ENCODE measurements around the gene ARHGAP45. TPM values are rescaled to one million over a fixed set of nuclear protein-coding genes. Genes with fewer than 3 reads are reported as not detected.

ARHGAP45 gene
- total and polyA plus RNA-seq, 2 experiments from 2014 or later, result 24.7 to 71.8 TPM

GRCh38 chr19:1054102-1055027 is 12.6 kb upstream of the ARHGAP45 start:
- Mint-ChIP-seq H3K4me1 (no peaks in the 10 kb centered on the region), H3K9me3 (peaks cover 29% of the 10 kb centered on the region), H3K27me3 (ENCODE audit: insufficient read depth, low read depth, poor library complexity) (peaks cover 15% of the 10 kb centered on the region), H3K27ac (no peak overlapping the region), H3K4me3 (no peak overlapping the region), H3K36me3 (ENCODE audit: low read depth) (peaks cover 40% of the 10 kb centered on the region)
- H3K27ac ChIP-seq (ENCODE audit: low read depth), result no peak overlapping the region
- no peaks in the 10 kb centered on the region; the same call in 1 of the 2 replicates for H3F3A ChIP-seq (replicated peaks; ENCODE audit: low read depth)
- no peak overlapping the region for H3K4me2 ChIP-seq
- H3K4me1 ChIP-seq (ENCODE audit: insufficient read depth), result no peaks in the 10 kb centered on the region
- no peaks in the 10 kb centered on the region for H3K27me3 ChIP-seq (ENCODE audit: insufficient read depth)
- H3K79me2 ChIP-seq (replicated peaks; ENCODE audit: insufficient read depth), result no peaks in the 10 kb centered on the region
- ATAC-seq (no peak), DNase-seq (ENCODE audit: low spot score) (no peak)
- H4K20me1 ChIP-seq (replicated peaks; ENCODE audit: insufficient read depth), result no peaks in the 10 kb centered on the region
- TF ChIP-seq EZH2phosphoT487 (IDR thresholded peaks at IDR 0.05; ENCODE audit: unreplicated experiment) (no peak), EZH2 (IDR thresholded peaks at IDR 0.05; ENCODE audit: low read depth, unreplicated experiment) (no peak), REST (IDR thresholded peaks at IDR 0.05; ENCODE audit: unreplicated experiment) (no peak), ETS1 (IDR thresholded peaks at IDR 0.05) (no peak), POLR2AphosphoS5 (IDR thresholded peaks at IDR 0.05; ENCODE audit: low read depth) (no peak), ZNF114 (CRISPR knock-in tag; IDR thresholded peaks at IDR 0.05) (no peak), JUNB (IDR thresholded peaks at IDR 0.05; ENCODE audit: unreplicated experiment) (no peak), CREB1 (CRISPR knock-in tag; IDR thresholded peaks at IDR 0.05; ENCODE audit: low read depth) (no peak), NANOG (IDR thresholded peaks at IDR 0.05; ENCODE audit: borderline replicate concordance) (no peak), ZNF331 (CRISPR knock-in tag; IDR thresholded peaks at IDR 0.05; ENCODE audit: low read depth) (no peak)
- H3K9me2 ChIP-seq (ENCODE audit: insufficient read depth), result no peaks in the 10 kb centered on the region
- H3K36me3 ChIP-seq (ENCODE audit: insufficient read depth), result peaks cover 18% of the 10 kb centered on the region
- no peak overlapping the region for H2AFZ ChIP-seq
- no peak overlapping the region for H3K4me3 ChIP-seq

- Histone ChIP-seq H4K20me1 (replicated peaks; ENCODE audit: insufficient read depth) (no peaks in the 10 kb centered on the region), H3K27me3 (ENCODE audit: insufficient read depth) (no peaks in the 10 kb centered on the region), H3K4me3 (no peak overlapping the region), H3K79me2 (replicated peaks; ENCODE audit: insufficient read depth) (no peaks in the 10 kb centered on the region), H3F3A (replicated peaks; ENCODE audit: low read depth) (no peaks in the 10 kb centered on the region; the same call in 1 of the 2 replicates), H3K4me2 (no peak overlapping the region), H3K36me3 (ENCODE audit: insufficient read depth) (peaks cover 18% of the 10 kb centered on the region), H3K4me1 (ENCODE audit: insufficient read depth) (no peaks in the 10 kb centered on the region), H2AFZ (no peak overlapping the region), H3K27ac (ENCODE audit: low read depth) (no peak overlapping the region), H3K9me2 (ENCODE audit: insufficient read depth) (no peaks in the 10 kb centered on the region)
- no peak overlapping the region for H3K27ac Mint-ChIP-seq
- peaks cover 45% of the 10 kb centered on the region for H3K36me3 Mint-ChIP-seq (ENCODE audit: low read depth)
- no peak for DNase-seq (ENCODE audit: low spot score)
- H3K27me3 Mint-ChIP-seq (ENCODE audit: insufficient read depth, low read depth, poor library complexity), result peaks cover 13% of the 10 kb centered on the region
- H3K9me3 Mint-ChIP-seq, result peaks cover 31% of the 10 kb centered on the region
- no peaks in the 10 kb centered on the region for H3K4me1 Mint-ChIP-seq
- no peak overlapping the region for H3K4me3 Mint-ChIP-seq
- no peak for ATAC-seq
- no peak for TF ChIP-seq POLR2AphosphoS5 (IDR thresholded peaks at IDR 0.05; ENCODE audit: low read depth)
- no peak for TF ChIP-seq REST (IDR thresholded peaks at IDR 0.05; ENCODE audit: unreplicated experiment)
- no peak for TF ChIP-seq EZH2 (IDR thresholded peaks at IDR 0.05; ENCODE audit: low read depth, unreplicated experiment)
- TF ChIP-seq CREB1 (CRISPR knock-in tag; IDR thresholded peaks at IDR 0.05; ENCODE audit: low read depth), result no peak
- TF ChIP-seq JUNB (IDR thresholded peaks at IDR 0.05; ENCODE audit: unreplicated experiment), result no peak
- TF ChIP-seq ZNF114 (CRISPR knock-in tag; IDR thresholded peaks at IDR 0.05), result no peak
- TF ChIP-seq NANOG (IDR thresholded peaks at IDR 0.05; ENCODE audit: borderline replicate concordance), result no peak
- no peak for TF ChIP-seq STAT1 (IDR thresholded peaks at IDR 0.05; ENCODE audit: unreplicated experiment)
- no peak for TF ChIP-seq ZNF331 (CRISPR knock-in tag; IDR thresholded peaks at IDR 0.05; ENCODE audit: low read depth)
- TF ChIP-seq EZH2phosphoT487 (IDR thresholded peaks at IDR 0.05; ENCODE audit: unreplicated experiment), result no peak
These were observed 11.9 kb upstream of the ARHGAP45 start for GRCh38 chr19:1055028-1055425.
